A673 (cell line): ENCODE measurements around the gene ANTKMT. TPM values are rescaled to one million over a fixed set of nuclear protein-coding genes. Genes with fewer than 3 reads are reported as not detected.

Experiments
- BruUV-seq: library from RNA; stranded (reverse); fragments of 400-500 nt; replicated peaks from 2 replicates; lab custom pipeline; 2021; lab: Mats Ljungman, UMichigan
- CTCF ChIA-PET: fragments of 300-600 bp; sonication (Branson Sonifier 250); formaldehyde crosslinking; loops from one replicate; lab custom pipeline; 2022; ENCODE audit warnings: antibody characterized with exemption; lab: Charles Lee
- POLR2A ChIA-PET: fragments of 300-600 bp; sonication (Branson Sonifier 250); formaldehyde crosslinking; loops from one replicate; lab custom pipeline; 2022; ENCODE audit warnings: antibody characterized with exemption; ENCODE audit not compliant: low non-redundant PET; lab: Charles Lee
- DNase-seq: peaks from one replicate; pipeline ENCODE4 v3.0.0-alpha.2; 2015; ENCODE audit warnings: low spot score
- H3K27ac ChIP-seq: fragments of 200-600 bp; sonication (generic); 2 replicates; pipeline ENCODE4 v1.5.1; 2016; ENCODE audit warnings: mixed run types, low read depth, mild to moderate bottlenecking, mixed read lengths, antibody characterized with exemption, low read length; ENCODE audit not compliant: poor library complexity, severe bottlenecking
- H3K27me3 ChIP-seq: fragments of 200-600 bp; sonication (generic); replicated peaks from 2 replicates; pipeline ENCODE4 v1.6.1; 2017; ENCODE audit warnings: mixed run types, low read depth, mild to moderate bottlenecking, mixed read lengths, antibody characterized with exemption, low read length; ENCODE audit not compliant: insufficient read depth, poor library complexity
- H3K36me3 ChIP-seq: fragments of 200-600 bp; sonication (generic); 2 replicates; pipeline ENCODE4 v1.6.1; 2016; ENCODE audit warnings: mixed run types, mild to moderate bottlenecking, mixed read lengths, antibody characterized with exemption, low read length; ENCODE audit not compliant: insufficient read depth, poor library complexity, severe bottlenecking
- H3K4me1 ChIP-seq: fragments of 200-600 bp; sonication (generic); 2 replicates; pipeline ENCODE4 v1.6.1; 2017; ENCODE audit warnings: mixed run types, mild to moderate bottlenecking, mixed read lengths, antibody characterized with exemption, low read length; ENCODE audit not compliant: insufficient read depth, poor library complexity, severe bottlenecking
- H3K4me3 ChIP-seq: fragments of 200-600 bp; sonication (generic); 2 replicates; pipeline ENCODE4 v1.5.1; 2016; ENCODE audit warnings: low read depth, mixed run types, mild to moderate bottlenecking, mixed read lengths, low read length; ENCODE audit not compliant: poor library complexity, severe bottlenecking
- H3K9me3 ChIP-seq: fragments of 200-600 bp; sonication (generic); 2 replicates; pipeline ENCODE4 v1.6.1; 2016; ENCODE audit warnings: mixed run types, low read depth, mild to moderate bottlenecking, mixed read lengths, antibody characterized with exemption, low read length; ENCODE audit not compliant: poor library complexity, severe bottlenecking
- CTCF ChIP-seq: fragments of 300-800, 200-600 bp; sonication (generic); conservative IDR thresholded peaks from 2 replicates; pipeline ENCODE4 v1.5.1; 2017; ENCODE audit warnings: low read depth, mild to moderate bottlenecking, antibody characterized with exemption, low read length, moderate library complexity, mixed read lengths
- EZH2 ChIP-seq: fragments of 200-600 bp; sonication (generic); IDR thresholded peaks from 2 replicates; pipeline ENCODE4 v1.6.1; 2017; ENCODE audit warnings: borderline replicate concordance, low read depth, mild to moderate bottlenecking, mixed read lengths, antibody characterized with exemption, low read length; ENCODE audit not compliant: poor library complexity, severe bottlenecking
- intact Hi-C: fragments of 100-400 bp; cut with micrococcal nuclease; formaldehyde crosslinking; loops from one replicate; pipeline ENCODE4 v1.10.0; 2022; ENCODE audit not compliant: unreplicated experiment
- total RNA-seq: library from RNA; stranded (reverse); gene quantifications from 2 replicates; pipeline ENCODE4 v1.2.3, GENCODE V29; 2021

Gene ANTKMT
- total RNA-seq, 1 experiment from 2014 or later = 21.2 TPM

- POLR2A ChIA-PET = no interaction called here
- Histone ChIP-seq H3K27ac (peak overlapping the region; percentile 86), H3K36me3 (peaks cover 27% of the 10 kb centered on the region), H3K4me1 (peaks cover 33% of the 10 kb centered on the region), H3K9me3 (no peaks in the 10 kb centered on the region), H3K4me3 (peak overlapping the region; percentile 63), H3K27me3 (no peaks in the 10 kb centered on the region)
- DNase-seq = no peak
- no TSS peak for BruUV-seq
- no peak for TF ChIP-seq CTCF
- no peak for TF ChIP-seq EZH2
- intact Hi-C loops = no loop called here
- CTCF ChIA-PET = no interaction called here
These were observed 37.4 kb upstream of the ANTKMT start for GRCh38 chr16:683396-684070.

DNA sequence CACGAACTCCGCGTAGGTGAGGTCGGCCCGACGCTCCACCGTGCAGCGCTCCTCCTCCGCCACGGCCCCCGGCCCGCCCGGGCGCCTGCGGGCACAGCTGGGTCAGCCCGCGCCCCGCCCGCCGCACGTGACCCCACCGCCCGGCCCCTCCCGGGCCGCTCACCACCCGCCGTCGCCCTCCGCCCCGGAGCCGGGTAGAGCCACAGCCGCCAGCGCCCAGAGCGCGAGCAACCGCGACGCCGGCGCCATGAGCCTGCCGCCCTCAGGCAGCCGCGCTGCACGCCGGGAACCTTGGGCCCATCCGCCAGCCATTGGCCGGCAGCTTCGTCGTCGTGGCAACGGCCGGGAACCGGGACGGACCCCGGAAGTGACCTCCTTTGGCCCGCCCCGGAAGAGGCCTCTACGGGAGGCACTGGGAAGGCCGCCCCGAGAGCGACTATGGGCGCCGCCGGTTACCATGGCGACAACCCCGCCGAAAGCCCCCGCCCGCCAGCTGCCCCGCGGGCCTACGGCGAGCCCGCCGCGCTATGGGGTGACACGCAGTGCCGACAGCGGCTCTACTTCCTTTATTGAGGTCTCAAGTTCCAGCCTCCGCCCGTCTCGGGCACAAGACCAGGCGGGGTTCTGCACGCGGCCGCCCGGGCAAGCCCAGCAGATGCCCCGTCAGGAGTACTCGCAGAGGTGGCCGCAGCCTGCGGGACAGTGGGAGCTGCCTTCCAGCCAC is 36.7 kb upstream of the ANTKMT start, which contains the start of gene JMJD8:
Gene JMJD8 (minus strand): TSS at position 264 of the 724 bp plus-strand sequence. CDS start 15 bp downstream, at position 249.
- Histone ChIP-seq H3K4me1 (peaks cover 33% of the 10 kb centered on the region), H3K27me3 (no peaks in the 10 kb centered on the region), H3K4me3 (peak within 1 kb of the TSS; percentile 63), H3K27ac (peak within 1 kb of the TSS; percentile 86), H3K9me3 (no peaks in the 10 kb centered on the region), H3K36me3 (peaks cover 27% of the 10 kb centered on the region)
- BruUV-seq = no TSS peak
- TF ChIP-seq CTCF = no peak
- no peak for TF ChIP-seq EZH2
- POLR2A ChIA-PET = no interaction called here
- intact Hi-C loops = no loop called here
- peak; percentile 98 for DNase-seq
- CTCF ChIA-PET = no interaction called here

DNA sequence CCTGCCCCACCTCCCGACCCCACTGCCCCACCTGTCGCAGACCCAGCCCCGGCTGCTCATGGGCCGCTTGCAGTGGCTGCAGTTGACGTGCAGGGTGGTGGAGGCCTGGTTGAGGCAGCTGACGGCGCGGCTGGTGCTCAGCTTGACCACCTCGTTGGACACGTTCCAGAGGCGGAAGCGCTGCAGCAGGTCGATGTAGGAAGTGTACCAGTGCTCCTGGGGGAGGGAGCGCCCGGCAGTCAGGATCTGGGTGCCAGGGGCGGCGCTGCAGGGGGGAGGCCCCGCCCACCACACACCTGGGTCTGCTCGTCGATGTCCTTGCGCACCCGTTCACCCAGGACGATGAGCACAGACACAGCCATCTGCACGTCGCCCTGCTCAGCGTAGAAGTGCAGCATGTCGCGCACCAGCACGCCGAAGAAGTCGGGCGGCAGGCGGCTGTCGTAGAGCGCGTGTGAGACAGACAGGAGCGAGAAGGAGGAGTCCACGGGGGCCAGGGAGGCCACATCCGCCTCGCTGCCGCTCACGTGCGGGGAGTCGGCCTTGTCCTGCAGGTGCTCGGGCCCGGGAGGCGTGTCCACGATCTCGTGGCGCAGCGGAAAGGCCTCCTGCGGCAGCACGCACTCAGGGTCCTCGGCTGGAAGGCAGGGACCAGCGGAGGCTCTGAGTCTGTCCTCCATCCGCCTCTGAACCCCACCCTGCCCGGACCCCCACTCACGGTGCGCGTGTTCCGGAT is 35.8 kb upstream of the ANTKMT start:
- BruUV-seq = no TSS peak
- no peak for DNase-seq
- Histone ChIP-seq H3K27ac (no peak overlapping the region), H3K4me3 (no peak overlapping the region), H3K9me3 (no peaks in the 10 kb centered on the region), H3K4me1 (peaks cover 32% of the 10 kb centered on the region), H3K27me3 (no peaks in the 10 kb centered on the region), H3K36me3 (peaks cover 27% of the 10 kb centered on the region)
- ChIA-PET CTCF (no interaction called here), POLR2A (no interaction called here)
- TF ChIP-seq CTCF = no peak
- no peak for TF ChIP-seq EZH2
- intact Hi-C loops = loop anchor here (5.0 kb wide), 1 partner anchor 293 kb away; no protein-coding TSS in a partner anchor
